ENCODE measurements around the gene SCN5A.

DNA sequence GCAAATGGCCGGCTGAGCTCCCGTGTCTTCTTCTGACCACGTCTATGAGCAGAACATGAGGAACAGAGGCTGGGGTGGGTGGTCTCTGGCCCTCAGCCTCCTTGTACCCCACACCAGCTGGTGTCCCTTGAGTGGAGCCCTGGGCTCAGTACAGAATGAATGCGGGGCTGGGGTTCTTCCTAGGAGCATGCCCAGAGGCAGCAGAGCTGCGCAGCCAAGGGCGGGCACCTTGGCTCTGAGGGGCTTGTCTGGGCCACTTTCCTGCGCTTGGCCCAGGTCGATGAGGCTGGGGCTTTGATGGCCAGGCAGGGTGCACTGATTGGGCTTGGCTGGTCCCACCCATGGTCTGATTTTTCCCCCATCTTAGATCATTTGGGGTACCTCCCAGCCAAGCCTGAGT is 6.4 kb downstream of the SCN5A start:
- TF ChIP-seq, protein P1, sequence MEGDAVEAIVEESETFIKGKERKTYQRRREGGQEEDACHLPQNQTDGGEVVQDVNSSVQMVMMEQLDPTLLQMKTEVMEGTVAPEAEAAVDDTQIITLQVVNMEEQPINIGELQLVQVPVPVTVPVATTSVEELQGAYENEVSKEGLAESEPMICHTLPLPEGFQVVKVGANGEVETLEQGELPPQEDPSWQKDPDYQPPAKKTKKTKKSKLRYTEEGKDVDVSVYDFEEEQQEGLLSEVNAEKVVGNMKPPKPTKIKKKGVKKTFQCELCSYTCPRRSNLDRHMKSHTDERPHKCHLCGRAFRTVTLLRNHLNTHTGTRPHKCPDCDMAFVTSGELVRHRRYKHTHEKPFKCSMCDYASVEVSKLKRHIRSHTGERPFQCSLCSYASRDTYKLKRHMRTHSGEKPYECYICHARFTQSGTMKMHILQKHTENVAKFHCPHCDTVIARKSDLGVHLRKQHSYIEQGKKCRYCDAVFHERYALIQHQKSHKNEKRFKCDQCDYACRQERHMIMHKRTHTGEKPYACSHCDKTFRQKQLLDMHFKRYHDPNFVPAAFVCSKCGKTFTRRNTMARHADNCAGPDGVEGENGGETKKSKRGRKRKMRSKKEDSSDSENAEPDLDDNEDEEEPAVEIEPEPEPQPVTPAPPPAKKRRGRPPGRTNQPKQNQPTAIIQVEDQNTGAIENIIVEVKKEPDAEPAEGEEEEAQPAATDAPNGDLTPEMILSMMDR (conservative IDR thresholded peaks at IDR 0.05; ENCODE audit: low read depth, low read length): no peak
- TF ChIP-seq EZH2 (IDR thresholded peaks at IDR 0.05; ENCODE audit: borderline replicate concordance, low read depth, low read length, poor library complexity, severe bottlenecking): no peak

Data from A673 (cell line).